DMS 273 treated with DMSO at 0.1 percent for 48 hours (cell line): ENCODE data around the gene HNRNPM.
"Not testable (repeated sequence)": the region's sequence is repeated elsewhere in the genome, so short reads cannot be mapped to it uniquely, and the experiment has no call there.

Source experiments
- DNase-seq: peaks from one replicate; lab custom pipeline; 2025; lab: John Stamatoyannopoulos, UW

HNRNPM gene

DNA sequence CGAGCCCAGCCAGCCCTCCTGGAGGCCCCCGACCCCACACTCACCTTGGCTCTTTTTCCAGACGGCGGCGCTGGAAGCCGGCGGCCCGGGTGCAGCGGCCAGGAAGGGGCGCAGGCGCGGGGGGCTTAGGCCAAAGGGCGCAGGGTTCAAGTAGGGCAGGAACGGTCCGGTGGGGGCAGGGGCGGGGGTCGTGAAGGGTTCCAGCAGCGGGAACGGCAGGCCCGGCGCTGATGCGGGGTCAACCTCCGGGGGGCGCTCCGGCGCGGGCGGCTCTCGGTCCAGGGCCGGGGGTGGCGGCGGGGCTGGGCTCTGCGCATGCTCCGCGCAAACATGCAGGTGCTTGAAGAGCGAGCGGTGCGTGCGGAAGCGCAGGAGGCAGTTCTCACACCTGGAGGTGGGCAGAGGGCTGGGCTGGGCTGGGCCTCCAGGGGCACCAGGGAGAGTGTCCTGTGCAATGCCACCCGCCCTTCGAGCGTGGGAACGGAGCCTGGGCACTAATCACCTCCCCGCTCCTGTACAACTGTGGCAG lies 66.9 kb downstream of the HNRNPM start:
- no peak for DNase-seq

GRCh38 chr19:8512115-8512967 lies 67.6 kb downstream of the HNRNPM start:
- no peak for DNase-seq

DNA sequence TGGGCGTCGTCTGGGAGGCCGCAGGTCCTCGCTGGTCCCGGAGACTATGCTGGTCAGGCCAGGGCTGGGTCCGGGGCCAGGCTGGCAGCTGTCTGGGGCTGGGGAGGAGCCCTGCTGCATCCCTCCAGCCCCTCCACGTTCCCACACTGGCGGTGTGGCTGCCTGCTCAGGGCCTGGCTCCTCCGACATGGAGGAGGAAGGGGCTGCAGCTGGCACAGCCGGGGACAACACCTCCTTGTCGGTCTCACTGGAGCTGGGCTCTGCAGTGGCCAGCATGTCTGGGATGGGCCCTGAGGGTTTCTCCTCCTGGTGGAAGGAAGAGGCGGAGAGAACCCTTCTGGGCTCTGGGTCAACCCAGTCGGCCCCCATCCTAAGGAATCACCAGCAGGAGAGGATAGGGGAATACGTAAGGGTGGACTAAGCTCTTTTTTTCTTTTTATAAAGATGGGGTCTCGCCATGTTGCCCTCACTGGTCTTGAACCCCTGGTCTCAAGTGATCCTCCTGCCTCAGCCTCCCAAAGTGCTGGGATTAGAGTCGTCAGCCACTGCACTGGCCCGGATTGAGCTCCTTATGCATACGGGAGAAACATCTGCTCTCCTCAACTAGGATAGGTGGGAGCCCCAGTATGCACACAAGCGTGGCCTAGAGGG lies 68.4 kb downstream of the HNRNPM start:
- DNase-seq: no peak

DNA sequence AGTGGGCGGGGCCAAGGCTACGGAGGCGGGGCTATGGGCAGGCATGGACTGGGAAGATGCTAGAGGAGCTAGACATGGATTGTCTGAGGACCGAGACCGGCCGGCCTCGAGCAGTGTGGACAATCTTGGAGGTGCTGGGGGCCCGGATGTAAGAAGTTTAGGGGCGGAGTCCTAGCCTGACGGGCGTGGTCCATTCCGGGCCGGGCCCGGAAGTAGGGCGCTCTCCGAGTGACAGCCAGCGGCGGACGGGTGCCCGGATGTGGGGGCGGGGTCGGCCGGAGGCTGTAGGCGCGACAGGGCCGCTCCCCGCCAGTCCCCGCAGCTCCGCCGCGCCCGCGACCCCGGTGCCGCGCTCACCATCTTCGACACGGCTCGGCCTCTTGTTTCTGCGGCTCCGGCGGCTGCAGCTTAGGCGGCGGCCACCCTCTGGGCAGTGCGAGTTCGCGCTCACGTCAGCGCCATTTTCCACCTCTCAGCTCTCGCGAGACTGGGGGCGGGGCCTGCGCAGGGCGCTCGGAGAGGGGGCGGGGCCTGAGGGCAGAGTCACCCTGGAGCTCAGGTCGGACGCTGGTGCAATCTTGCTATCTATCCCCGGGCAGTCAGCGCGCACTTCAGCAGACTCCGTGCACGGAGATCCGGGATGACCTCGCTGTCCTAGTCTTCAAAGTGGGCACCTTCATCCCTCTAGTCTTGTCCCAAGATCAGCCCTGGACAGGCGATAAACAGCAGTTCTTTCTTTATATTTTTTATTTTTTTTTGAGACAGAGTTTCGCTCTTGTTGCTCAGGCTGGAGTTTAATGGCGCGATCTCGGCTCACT lies 69.1 kb downstream of the HNRNPM start, which contains the start of gene ZNF414:
Gene ZNF414 (minus strand): TSS at position 481 of the 818 bp plus-strand sequence. CDS start 121 bp downstream, at position 360.
- peak; percentile 85 for DNase-seq

GRCh38 chr19:8514505-8515009 lies 69.8 kb downstream of the HNRNPM start:
- not testable (repeated sequence) for DNase-seq

DNA sequence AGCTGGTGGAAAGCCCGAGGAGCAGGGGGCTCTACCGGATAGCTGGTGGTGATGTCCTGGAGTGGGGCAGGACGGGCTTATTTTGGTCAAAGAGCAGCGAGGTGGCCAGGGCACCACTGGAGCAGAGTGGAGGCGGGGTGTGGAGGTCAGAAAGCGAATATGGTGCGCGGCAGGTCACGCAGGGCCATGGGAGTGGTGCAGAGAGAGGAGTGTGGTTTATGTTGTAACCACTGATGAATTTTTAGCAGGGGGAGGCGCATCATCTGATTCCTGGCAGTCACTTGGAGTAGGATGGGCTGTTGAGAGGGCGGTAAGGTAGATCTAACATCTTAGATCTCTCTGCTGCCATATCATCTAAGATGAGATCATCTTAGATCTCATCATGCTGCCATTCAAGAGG lies 70.5 kb downstream of the HNRNPM start:
- no peak for DNase-seq

- DNase-seq: no peak
These were observed 73.0 kb downstream of the HNRNPM start for GRCh38 chr19:8517551-8518442.

GRCh38 chr19:8518536-8518935 lies 73.8 kb downstream of the HNRNPM start:
- no peak for DNase-seq

DNA sequence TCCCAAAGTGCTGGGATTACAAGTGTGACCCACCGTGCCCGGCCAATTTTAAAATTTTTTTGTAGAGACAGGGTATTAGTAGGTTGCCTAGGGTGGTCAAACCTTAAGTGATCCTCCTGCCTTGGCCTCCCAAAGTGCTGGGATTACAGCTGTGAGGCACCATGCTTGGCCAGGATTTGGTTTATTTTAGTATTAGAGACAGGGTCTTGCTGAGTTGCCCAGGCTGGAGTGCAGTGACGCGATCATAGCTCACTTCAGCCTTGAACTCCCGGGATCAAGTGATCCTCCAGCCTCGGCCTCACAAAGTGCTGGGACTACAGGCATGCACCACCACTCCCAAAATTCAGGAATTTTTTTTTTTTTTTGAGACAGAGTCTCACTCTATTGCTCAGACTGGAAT lies 74.6 kb downstream of the HNRNPM start:
- no peak for DNase-seq

- DNase-seq: no peak
These were observed 80.6 kb downstream of the HNRNPM start for GRCh38 chr19:8525401-8525684.

- peak; percentile 63 for DNase-seq
These were observed 81.7 kb downstream of the HNRNPM start for GRCh38 chr19:8526345-8527091.

DNA sequence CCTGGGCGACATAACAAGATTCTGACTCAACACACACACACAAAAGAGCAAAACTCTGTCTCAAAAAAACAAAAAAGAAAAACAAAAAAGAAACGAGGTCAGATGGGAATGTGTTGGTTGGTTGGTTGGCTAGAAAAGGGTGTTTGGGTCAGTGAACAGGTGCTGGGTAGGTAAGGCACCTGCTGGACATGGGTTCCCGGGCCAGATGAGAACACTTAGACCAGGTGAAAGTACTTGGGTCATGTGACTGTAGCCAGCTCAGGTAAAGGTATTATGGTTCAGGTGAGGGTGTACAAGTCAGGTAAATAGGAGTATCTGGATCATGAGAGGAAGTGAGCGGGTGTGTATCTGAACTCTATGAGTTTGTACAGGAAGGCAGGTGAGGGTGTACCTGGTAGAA lies 83.7 kb downstream of the HNRNPM start:
- no peak for DNase-seq

GRCh38 chr19:8529369-8530006 lies 84.7 kb downstream of the HNRNPM start:
- no peak for DNase-seq

DNA sequence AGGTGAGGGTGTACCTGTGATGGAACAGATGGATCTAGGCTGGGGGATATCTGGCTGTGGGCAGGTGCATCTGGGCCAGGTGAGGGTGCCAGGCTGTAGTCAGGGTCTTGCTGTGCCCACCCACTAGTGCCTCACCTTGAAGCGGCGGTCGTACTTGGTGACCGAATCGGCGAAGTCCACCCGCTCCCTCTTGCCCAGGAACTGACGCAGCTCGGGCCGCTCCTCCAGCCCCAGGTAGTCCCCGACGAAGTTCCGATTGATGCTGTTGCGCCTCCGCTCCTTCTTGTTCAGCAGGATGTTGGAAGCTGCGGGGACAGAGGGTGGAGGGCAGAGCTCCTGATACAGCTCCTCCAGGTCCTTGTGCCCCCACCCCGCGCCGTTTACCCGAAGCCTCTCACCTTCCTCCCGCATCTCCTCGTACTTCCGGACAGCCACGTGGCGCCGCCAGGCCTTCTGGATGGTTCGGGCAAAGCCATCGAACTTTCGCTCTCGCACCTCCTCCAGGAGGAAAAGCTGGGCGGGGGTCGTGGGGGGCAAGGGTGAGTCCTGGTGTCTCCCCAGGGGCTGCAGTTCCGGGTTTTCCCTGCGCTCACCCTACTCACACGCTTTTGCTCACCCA lies 85.4 kb downstream of the HNRNPM start:
- no peak for DNase-seq

DNA sequence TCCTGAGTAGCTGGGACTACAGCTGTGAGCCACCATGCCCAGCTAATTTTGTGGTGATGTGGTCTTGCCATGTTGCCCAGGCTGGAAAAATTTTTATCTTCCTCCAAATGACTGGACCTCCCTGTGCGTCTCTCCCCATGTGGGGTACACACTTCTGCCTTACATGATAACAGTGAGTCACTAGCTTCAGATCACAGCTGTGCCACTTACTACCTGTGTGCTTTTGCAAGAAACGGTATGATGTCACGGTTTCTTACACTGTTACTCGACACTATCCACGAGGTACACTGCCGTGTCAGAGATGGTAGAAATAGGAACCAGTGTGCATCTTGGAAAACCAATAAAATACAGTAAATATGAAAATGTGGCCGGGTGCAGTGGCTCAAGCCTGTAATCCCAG lies 86.7 kb downstream of the HNRNPM start:
- no peak for DNase-seq

DNA sequence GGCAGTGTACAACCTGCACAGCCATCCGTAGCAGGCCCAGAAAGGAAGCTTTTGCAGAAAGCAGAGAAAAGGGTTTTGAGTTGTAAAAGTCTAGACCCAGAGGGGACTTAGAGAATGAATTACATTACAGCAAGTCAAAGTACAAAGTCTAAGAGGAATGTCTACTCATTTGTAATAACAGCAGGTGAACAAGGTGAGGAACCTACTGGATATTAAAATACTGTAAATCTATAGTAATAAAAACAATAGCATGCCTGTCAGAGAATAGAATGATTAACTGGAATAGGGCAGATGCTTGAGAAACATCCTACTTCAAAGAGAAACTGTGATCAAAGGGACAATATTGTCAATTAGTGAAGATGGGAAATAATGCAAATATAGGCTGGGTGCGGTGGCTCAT lies 87.5 kb downstream of the HNRNPM start:
- no peak for DNase-seq

- DNase-seq: no peak
These were observed 91.5 kb downstream of the HNRNPM start for GRCh38 chr19:8536282-8536681.

DNA sequence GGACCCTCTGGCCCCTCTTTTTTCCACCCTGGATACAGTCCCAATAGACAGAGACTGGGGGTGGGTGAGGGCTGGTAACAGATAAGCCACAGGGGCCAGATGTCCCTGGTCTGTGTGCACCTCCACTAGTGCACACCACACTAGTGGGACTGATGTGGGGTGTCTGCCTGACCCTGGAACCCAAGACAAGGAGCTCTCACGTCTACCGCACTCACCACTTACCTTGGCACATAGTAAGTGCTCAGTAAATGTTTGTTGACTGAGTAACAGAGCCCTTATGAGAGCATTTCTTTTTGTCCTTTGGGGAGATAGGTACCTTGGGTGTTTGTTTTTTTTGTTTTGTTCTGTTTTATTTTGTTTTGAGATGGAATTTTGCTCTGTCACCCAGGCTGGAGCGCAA lies 92.3 kb downstream of the HNRNPM start:
- no peak for DNase-seq
